Gastroesophageal sphincter (tissue), 3 donors: ENCODE results near the gene NRG2.

Experiments used
- POLR2AphosphoS5 ChIP-seq: sonication (generic); formaldehyde crosslinking; IDR thresholded peaks from one replicate; pipeline ENCODE4 v1.6.1; 2017; ENCODE audit warnings: antibody characterized with exemption
- TF ChIP-seq, protein P1 (sequence below), 4 experiments: fragments of 200-600 bp in 2 of 4; fragments of 450-650 bp in 2 of 4; sonication (generic) in 1 of 4; IDR thresholded peaks; one replicate each; pipeline ENCODE4 v1.5.1; 2017 to 2019; ENCODE audit warnings: antibody characterized with exemption in 4 of 4, mild to moderate bottlenecking in 2 of 4, moderate library complexity in 2 of 4

DNA sequence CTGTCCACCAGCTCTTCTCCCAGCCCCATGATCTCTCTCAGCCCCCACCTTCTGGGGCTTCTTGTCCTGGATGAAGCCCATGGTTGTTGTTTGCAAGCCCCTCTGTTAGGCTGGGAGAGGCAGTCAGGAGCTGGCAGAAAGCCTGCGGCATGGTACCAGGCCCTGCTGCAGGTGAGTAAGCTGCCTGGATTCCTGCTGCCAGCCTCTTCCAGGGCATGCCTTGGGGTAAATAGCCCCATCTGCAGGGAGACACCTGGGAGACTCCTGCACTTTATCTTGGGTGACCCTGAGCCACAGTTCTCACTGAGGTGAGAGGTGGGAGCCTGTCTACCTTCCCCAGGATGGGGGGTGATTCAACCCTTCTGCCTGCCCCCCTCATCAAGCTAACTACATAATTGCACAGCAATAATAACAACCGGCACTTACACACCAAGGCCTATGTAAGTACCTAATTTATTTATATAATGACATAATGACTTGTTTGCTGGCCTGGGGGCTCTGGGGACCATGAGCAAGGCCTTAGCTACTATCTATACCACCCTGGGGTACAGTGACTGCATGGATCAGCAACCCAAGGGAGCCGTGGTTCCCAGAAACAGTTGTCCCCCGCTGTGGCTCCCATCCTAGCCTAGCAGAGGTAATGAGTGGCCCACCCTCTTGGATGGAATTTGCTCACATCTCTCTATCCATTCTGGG is 131.5 kb downstream of the NRG2 start:
- TF ChIP-seq POLR2AphosphoS5: no peak
- TF ChIP-seq, protein P1, sequence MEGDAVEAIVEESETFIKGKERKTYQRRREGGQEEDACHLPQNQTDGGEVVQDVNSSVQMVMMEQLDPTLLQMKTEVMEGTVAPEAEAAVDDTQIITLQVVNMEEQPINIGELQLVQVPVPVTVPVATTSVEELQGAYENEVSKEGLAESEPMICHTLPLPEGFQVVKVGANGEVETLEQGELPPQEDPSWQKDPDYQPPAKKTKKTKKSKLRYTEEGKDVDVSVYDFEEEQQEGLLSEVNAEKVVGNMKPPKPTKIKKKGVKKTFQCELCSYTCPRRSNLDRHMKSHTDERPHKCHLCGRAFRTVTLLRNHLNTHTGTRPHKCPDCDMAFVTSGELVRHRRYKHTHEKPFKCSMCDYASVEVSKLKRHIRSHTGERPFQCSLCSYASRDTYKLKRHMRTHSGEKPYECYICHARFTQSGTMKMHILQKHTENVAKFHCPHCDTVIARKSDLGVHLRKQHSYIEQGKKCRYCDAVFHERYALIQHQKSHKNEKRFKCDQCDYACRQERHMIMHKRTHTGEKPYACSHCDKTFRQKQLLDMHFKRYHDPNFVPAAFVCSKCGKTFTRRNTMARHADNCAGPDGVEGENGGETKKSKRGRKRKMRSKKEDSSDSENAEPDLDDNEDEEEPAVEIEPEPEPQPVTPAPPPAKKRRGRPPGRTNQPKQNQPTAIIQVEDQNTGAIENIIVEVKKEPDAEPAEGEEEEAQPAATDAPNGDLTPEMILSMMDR (IDR thresholded peaks at IDR 0.05): no peak
